ENCODE results near the gene ITGA5. TPM values are rescaled to one million over a fixed set of nuclear protein-coding genes. Genes with fewer than 3 reads are reported as not detected.
A peak's percentile ranks its signal among the peaks of the same experiment; 100 is the strongest.

The ITGA5 gene
- total and polyA plus RNA-seq, 2 of the 13 experiments (the other 11 are each of a cell fraction or from before 2014, with no cell fraction given) = 0.20 to 0.40 TPM

DNA sequence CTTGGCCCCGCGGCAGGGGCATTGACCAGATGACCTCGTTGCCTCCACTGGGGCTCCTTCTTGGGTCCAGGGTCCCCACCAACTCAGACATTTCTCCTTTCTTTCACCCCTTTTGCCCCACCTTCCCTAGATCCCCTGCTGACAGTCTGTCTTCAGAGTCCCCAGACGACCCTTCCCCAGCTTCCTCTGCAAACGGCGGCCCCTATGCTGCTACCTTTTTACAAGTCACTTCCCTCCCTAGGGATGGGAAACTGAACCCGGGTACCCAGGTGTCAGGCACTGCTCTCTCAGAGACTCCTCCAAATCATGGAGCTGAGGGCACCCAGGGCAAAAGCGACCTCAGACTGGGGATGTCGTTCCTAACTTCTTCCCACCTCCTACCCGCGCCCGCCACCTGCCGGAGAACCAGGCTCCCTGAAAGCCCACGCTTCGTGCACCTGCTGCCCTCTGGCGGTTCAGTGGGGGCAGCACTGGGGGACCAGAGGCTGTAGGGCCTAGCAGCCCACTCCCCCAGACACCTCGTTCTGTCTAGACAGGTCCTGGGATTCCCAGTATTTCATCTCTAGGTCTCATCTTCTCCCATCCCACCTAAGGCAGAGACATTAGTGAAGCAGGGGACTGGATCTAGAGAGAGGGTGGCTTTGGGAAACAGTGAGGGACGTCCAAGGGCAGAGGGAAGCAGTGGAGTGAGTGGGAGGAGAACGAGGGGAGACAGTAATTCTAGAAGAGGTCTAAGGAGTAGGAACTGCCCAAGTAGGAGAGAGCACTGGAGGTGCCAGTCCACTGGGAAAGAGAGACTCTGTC is 39.5 kb downstream of the ITGA5 start (continued):
- TF ChIP-seq, protein P1, sequence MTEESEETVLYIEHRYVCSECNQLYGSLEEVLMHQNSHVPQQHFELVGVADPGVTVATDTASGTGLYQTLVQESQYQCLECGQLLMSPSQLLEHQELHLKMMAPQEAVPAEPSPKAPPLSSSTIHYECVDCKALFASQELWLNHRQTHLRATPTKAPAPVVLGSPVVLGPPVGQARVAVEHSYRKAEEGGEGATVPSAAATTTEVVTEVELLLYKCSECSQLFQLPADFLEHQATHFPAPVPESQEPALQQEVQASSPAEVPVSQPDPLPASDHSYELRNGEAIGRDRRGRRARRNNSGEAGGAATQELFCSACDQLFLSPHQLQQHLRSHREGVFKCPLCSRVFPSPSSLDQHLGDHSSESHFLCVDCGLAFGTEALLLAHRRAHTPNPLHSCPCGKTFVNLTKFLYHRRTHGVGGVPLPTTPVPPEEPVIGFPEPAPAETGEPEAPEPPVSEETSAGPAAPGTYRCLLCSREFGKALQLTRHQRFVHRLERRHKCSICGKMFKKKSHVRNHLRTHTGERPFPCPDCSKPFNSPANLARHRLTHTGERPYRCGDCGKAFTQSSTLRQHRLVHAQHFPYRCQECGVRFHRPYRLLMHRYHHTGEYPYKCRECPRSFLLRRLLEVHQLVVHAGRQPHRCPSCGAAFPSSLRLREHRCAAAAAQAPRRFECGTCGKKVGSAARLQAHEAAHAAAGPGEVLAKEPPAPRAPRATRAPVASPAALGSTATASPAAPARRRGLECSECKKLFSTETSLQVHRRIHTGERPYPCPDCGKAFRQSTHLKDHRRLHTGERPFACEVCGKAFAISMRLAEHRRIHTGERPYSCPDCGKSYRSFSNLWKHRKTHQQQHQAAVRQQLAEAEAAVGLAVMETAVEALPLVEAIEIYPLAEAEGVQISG (CRISPR knock-in tag; IDR thresholded peaks at IDR 0.05) = peak; percentile 60
- TF ChIP-seq ZNF768 (CRISPR knock-in tag; IDR thresholded peaks at IDR 0.05) = peak; percentile 60; the same call in 1 of the 2 replicates
- TF ChIP-seq, protein P2, sequence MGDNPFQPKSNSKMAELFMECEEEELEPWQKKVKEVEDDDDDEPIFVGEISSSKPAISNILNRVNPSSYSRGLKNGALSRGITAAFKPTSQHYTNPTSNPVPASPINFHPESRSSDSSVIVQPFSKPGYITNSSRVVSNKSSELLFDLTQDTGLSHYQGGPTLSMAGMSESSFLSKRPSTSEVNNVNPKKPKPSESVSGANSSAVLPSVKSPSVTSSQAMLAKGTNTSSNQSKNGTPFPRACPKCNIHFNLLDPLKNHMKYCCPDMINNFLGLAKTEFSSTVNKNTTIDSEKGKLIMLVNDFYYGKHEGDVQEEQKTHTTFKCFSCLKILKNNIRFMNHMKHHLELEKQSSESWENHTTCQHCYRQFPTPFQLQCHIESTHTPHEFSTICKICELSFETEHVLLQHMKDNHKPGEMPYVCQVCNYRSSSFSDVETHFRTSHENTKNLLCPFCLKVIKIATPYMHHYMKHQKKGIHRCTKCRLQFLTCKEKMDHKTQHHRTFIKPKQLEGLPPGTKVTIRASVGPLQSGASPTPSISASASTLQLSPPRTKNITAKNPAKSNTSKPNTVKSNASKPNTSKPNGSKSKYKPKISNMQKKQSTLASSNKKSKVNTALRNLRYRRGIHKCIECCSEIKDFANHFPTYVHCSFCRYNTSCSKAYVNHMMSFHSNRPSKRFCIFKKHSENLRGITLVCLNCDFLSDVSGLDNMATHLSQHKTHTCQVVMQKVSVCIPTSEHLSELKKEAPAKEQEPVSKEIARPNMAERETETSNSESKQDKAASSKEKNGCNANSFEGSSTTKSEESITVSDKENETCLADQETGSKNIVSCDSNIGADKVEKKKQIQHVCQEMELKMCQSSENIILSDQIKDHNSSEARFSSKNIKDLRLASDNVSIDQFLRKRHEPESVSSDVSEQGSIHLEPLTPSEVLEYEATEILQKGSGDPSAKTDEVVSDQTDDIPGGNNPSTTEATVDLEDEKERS (CRISPR knock-in tag; IDR thresholded peaks at IDR 0.05) = 0 out of 2 replicates have a peak, but pooled peaks have one; percentile 39
- 0 out of 2 replicates have a peak, but pooled peaks have one; percentile 26 for TF ChIP-seq FOXA3 (CRISPR knock-in tag; IDR thresholded peaks at IDR 0.05)
- no peak for TF ChIP-seq ZNF878 (CRISPR knock-in tag; IDR thresholded peaks at IDR 0.05)
- TF ChIP-seq ERF (CRISPR knock-in tag; IDR thresholded peaks at IDR 0.05) = 0 out of 2 replicates have a peak, but pooled peaks have one; percentile 46
- TF ChIP-seq, protein P3, sequence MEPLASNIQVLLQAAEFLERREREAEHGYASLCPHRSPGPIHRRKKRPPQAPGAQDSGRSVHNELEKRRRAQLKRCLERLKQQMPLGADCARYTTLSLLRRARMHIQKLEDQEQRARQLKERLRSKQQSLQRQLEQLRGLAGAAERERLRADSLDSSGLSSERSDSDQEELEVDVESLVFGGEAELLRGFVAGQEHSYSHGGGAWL (CRISPR knock-in tag; IDR thresholded peaks at IDR 0.05) = 0 out of 2 replicates have a peak, but pooled peaks have one; percentile 20
- 0 out of 2 replicates have a peak, but pooled peaks have one; percentile 53 for TF ChIP-seq ELF1 (CRISPR knock-in tag; IDR thresholded peaks at IDR 0.05)
- TF ChIP-seq FIP1L1 (IDR thresholded peaks at IDR 0.05; ENCODE audit: borderline replicate concordance, insufficient read depth, low read depth, low read length) = peak; percentile 43; the same call in 1 of the 2 replicates
- TF ChIP-seq, protein P4, sequence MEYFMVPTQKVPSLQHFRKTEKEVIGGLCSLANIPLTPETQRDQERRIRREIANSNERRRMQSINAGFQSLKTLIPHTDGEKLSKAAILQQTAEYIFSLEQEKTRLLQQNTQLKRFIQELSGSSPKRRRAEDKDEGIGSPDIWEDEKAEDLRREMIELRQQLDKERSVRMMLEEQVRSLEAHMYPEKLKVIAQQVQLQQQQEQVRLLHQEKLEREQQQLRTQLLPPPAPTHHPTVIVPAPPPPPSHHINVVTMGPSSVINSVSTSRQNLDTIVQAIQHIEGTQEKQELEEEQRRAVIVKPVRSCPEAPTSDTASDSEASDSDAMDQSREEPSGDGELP (IDR thresholded peaks at IDR 0.05; ENCODE audit: borderline replicate concordance, low read depth) = no peak
- TF ChIP-seq, protein P5, sequence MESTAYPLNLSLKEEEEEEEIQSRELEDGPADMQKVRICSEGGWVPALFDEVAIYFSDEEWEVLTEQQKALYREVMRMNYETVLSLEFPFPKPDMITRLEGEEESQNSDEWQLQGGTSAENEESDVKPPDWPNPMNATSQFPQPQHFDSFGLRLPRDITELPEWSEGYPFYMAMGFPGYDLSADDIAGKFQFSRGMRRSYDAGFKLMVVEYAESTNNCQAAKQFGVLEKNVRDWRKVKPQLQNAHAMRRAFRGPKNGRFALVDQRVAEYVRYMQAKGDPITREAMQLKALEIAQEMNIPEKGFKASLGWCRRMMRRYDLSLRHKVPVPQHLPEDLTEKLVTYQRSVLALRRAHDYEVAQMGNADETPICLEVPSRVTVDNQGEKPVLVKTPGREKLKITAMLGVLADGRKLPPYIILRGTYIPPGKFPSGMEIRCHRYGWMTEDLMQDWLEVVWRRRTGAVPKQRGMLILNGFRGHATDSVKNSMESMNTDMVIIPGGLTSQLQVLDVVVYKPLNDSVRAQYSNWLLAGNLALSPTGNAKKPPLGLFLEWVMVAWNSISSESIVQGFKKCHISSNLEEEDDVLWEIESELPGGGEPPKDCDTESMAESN (CRISPR knock-in tag; conservative IDR thresholded peaks at IDR 0.05) = 0 out of 2 replicates have a peak, but pooled peaks have one; percentile 35
- peak; percentile 40; the same call in 1 of the 2 replicates for TF ChIP-seq PHF8 (CRISPR knock-in tag; IDR thresholded peaks at IDR 0.05)
- TF ChIP-seq RAD21 (CRISPR knock-in tag; IDR thresholded peaks at IDR 0.05) = peak; percentile 89
- TF ChIP-seq PITX1 (CRISPR knock-in tag; IDR thresholded peaks at IDR 0.05) = 0 out of 2 replicates have a peak, but pooled peaks have one; percentile 60
- TF ChIP-seq ZNF772 (CRISPR knock-in tag; IDR thresholded peaks at IDR 0.05) = no peak
- TF ChIP-seq RFX1 (IDR thresholded peaks at IDR 0.05) = no peak
- TF ChIP-seq, protein P6, sequence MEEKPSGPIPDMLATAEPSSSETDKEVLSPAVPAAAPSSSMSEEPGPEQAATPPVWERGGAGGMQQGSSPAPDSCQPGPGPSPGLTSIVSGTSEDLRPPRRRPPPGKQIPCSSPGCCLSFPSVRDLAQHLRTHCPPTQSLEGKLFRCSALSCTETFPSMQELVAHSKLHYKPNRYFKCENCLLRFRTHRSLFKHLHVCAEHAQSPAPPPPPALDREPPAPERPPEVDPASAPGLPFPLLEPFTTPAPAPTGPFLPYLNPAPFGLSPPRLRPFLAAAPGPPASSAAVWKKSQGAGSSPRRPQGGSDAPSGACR (CRISPR knock-in tag; IDR thresholded peaks at IDR 0.05) = peak; percentile 40; the same call in 1 of the 2 replicates
- TF ChIP-seq ZNF572 (CRISPR knock-in tag; IDR thresholded peaks at IDR 0.05) = peak; percentile 71; the same call in 1 of the 2 replicates
- TF ChIP-seq ZNF644 (CRISPR knock-in tag; IDR thresholded peaks at IDR 0.05; ENCODE audit: low read depth) = 0 out of 2 replicates have a peak, but pooled peaks have one; percentile 38
